IMR-90 (cell line): ENCODE measurements around the gene PACSIN2. TPM values are rescaled to one million over a fixed set of nuclear protein-coding genes. Genes with fewer than 3 reads are reported as not detected.

Experiments
- ATAC-seq: fragments of 200-7000 bp; cut with Tn5 transposase; 2 replicates; pipeline ENCODE4 v1.9.1; 2020; ENCODE audit warnings: low read depth, mild to moderate bottlenecking, moderate library complexity
- BruUV-seq: library from RNA; stranded (reverse); fragments of 400-500 nt; replicated peaks from 2 replicates; lab custom pipeline; 2021; lab: Mats Ljungman, UMichigan
- CTCF ChIA-PET: fragments of 300-600 bp; formaldehyde crosslinking; extraction: SDS; loops from one replicate; lab custom pipeline; 2021; ENCODE audit warnings: antibody characterized with exemption; lab: Yijun Ruan, JAX
- POLR2A ChIA-PET: fragments of 300-600 bp; sonication (Branson Sonifier 250); formaldehyde crosslinking; loops from one replicate; lab custom pipeline; 2022; ENCODE audit warnings: antibody characterized with exemption; ENCODE audit not compliant: unreplicated experiment; lab: Charles Lee
- DNase-seq: peaks from one replicate; pipeline ENCODE4 v3.0.0; 2013
- H2AFZ ChIP-seq: replicated peaks from 2 replicates; pipeline ENCODE3; 2013; ENCODE audit warnings: low read length, mild to moderate bottlenecking; ENCODE audit not compliant: poor library complexity
- H2AK5ac ChIP-seq: 2 replicates; pipeline ENCODE4 v1.6.1; 2013; ENCODE audit warnings: low read depth, low read length, inconsistent platforms
- H2AK9ac ChIP-seq: replicated peaks from 2 replicates; pipeline ENCODE3; 2013; ENCODE audit warnings: mild to moderate bottlenecking, low read depth, low read length, moderate library complexity; ENCODE audit not compliant: poor library complexity
- H2BK120ac ChIP-seq: 2 replicates; pipeline ENCODE4 v1.6.1; 2013; ENCODE audit warnings: low read depth, low read length, inconsistent platforms
- H2BK15ac ChIP-seq: 3 replicates; pipeline ENCODE4 v1.6.1; 2013; ENCODE audit warnings: low read depth, low read length, inconsistent platforms
- H2BK20ac ChIP-seq: 2 replicates; pipeline ENCODE4 v1.6.1; 2013; ENCODE audit warnings: low read depth, mild to moderate bottlenecking, inconsistent platforms, low read length, moderate library complexity
- H2BK5ac ChIP-seq: 2 replicates; pipeline ENCODE4 v1.6.1; 2013; ENCODE audit warnings: mild to moderate bottlenecking, low read depth, low read length, inconsistent platforms; ENCODE audit not compliant: poor library complexity, severe bottlenecking
- H3K14ac ChIP-seq: replicated peaks from 2 replicates; pipeline ENCODE4 v1.6.1; 2013; ENCODE audit warnings: low read depth, low read length, inconsistent platforms
- H3K18ac ChIP-seq: 2 replicates; pipeline ENCODE4 v1.6.1; 2013; ENCODE audit warnings: low read depth, low read length, control low read depth
- H3K23ac ChIP-seq: 2 replicates; pipeline ENCODE4 v1.6.1; 2013; ENCODE audit warnings: low read depth, low read length, inconsistent platforms
- H3K27ac ChIP-seq: 2 replicates; pipeline ENCODE4 v1.5.1; 2013; ENCODE audit warnings: mild to moderate bottlenecking, control low read depth, low read length; ENCODE audit not compliant: insufficient read depth
- H3K27me3 ChIP-seq: 2 replicates; pipeline ENCODE4 v1.6.1; 2013; ENCODE audit warnings: low read length; ENCODE audit not compliant: control insufficient read depth, insufficient read depth
- H3K36me3 ChIP-seq: 2 replicates; pipeline ENCODE4 v1.6.1; 2013; ENCODE audit warnings: low read length, mixed read lengths; ENCODE audit not compliant: control insufficient read depth, insufficient read depth
- H3K4ac ChIP-seq: 2 replicates; pipeline ENCODE4 v1.6.1; 2013; ENCODE audit warnings: low read depth, low read length, inconsistent platforms
- H3K4me1 ChIP-seq: 2 replicates; pipeline ENCODE4 v1.6.1; 2013; ENCODE audit warnings: low read length, mixed read lengths; ENCODE audit not compliant: control insufficient read depth, insufficient read depth
- H3K4me2 ChIP-seq: 2 replicates; pipeline ENCODE4 v1.6.1; 2013; ENCODE audit warnings: low read depth, mild to moderate bottlenecking, control low read depth, low read length, moderate library complexity
- H3K4me3 ChIP-seq: 2 replicates; pipeline ENCODE4 v1.5.1; 2013; ENCODE audit warnings: low read depth, mild to moderate bottlenecking, control low read depth, low read length, moderate library complexity; ENCODE audit not compliant: insufficient read depth
- H3K56ac ChIP-seq: 2 replicates; pipeline ENCODE4 v1.6.1; 2013; ENCODE audit warnings: low read length, inconsistent platforms; ENCODE audit not compliant: insufficient read depth; ENCODE audit errors: extremely low read depth
- H3K79me1 ChIP-seq, 2 experiments: 2 replicates each; pipeline ENCODE4 v1.6.1; 2013; ENCODE audit warnings: low read length in 2 of 2, inconsistent platforms in 1 of 2, low read depth in 1 of 2
- H3K9ac ChIP-seq: 2 replicates; pipeline ENCODE4 v1.6.1; 2013; ENCODE audit warnings: low read depth, low read length, control low read depth
- H3K9me1 ChIP-seq: 2 replicates; pipeline ENCODE4 v1.6.1; 2013; ENCODE audit warnings: low read length, inconsistent platforms; ENCODE audit not compliant: insufficient read depth
- H3K9me3 ChIP-seq: 2 replicates; pipeline ENCODE4 v1.6.1; 2013; ENCODE audit warnings: low read length; ENCODE audit not compliant: control insufficient read depth, insufficient read depth
- H4K20me1 ChIP-seq: 2 replicates; pipeline ENCODE4 v1.6.1; 2013; ENCODE audit warnings: low read length, inconsistent platforms; ENCODE audit not compliant: insufficient read depth
- H4K5ac ChIP-seq: 2 replicates; pipeline ENCODE4 v1.6.1; 2013; ENCODE audit warnings: mild to moderate bottlenecking, low read depth, low read length, control low read depth
- H4K8ac ChIP-seq, 2 experiments: 2 replicates each; pipeline ENCODE4 v1.6.1; 2013; ENCODE audit warnings: low read depth in 2 of 2, low read length in 2 of 2, control low read depth in 1 of 2, inconsistent platforms in 1 of 2
- H4K91ac ChIP-seq: 2 replicates; pipeline ENCODE4 v1.6.1; 2013; ENCODE audit warnings: low read depth, low read length, inconsistent platforms; ENCODE audit not compliant: insufficient read depth
- BHLHE40 ChIP-seq: fragments of 150-350 bp; IDR thresholded peaks from 2 replicates; pipeline ENCODE4 v1.6.1; 2016; ENCODE audit warnings: mild to moderate bottlenecking, low read depth, low read length
- CHD1 ChIP-seq: IDR thresholded peaks from 2 replicates; pipeline ENCODE4 v1.6.1; 2012; ENCODE audit warnings: low read depth, low read length, improper control_type of control experiment
- CTCF ChIP-seq: conservative IDR thresholded peaks from 2 replicates; pipeline ENCODE4 v1.5.1; 2012; ENCODE audit warnings: mild to moderate bottlenecking, low read depth, low read length, improper control_type of control experiment
- FOS ChIP-seq: fragments of 150-350 bp; IDR thresholded peaks from 2 replicates; pipeline ENCODE4 v1.6.1; 2016; ENCODE audit warnings: low read depth, low read length
- MAFK ChIP-seq: IDR thresholded peaks from 2 replicates; pipeline ENCODE4 v1.6.1; 2012; ENCODE audit warnings: low read depth, low read length, improper control_type of control experiment
- MAZ ChIP-seq: IDR thresholded peaks from 2 replicates; pipeline ENCODE4 v1.6.1; 2012; ENCODE audit warnings: low read depth, mild to moderate bottlenecking, low read length, improper control_type of control experiment, moderate library complexity, borderline replicate concordance
- MXI1 ChIP-seq: IDR thresholded peaks from 2 replicates; pipeline ENCODE4 v1.6.1; 2012; ENCODE audit warnings: low read depth, mild to moderate bottlenecking, low read length, moderate library complexity, borderline replicate concordance
- NFE2L2 ChIP-seq: fragments of 150-350 bp; IDR thresholded peaks from 2 replicates; pipeline ENCODE4 v1.6.1; 2016; ENCODE audit warnings: low read depth, mild to moderate bottlenecking, low read length
- POLR2A ChIP-seq: IDR thresholded peaks from 2 replicates; pipeline ENCODE4 v1.6.1; 2012; ENCODE audit warnings: mild to moderate bottlenecking, low read depth, low read length
- RCOR1 ChIP-seq: IDR thresholded peaks from 2 replicates; pipeline ENCODE4 v1.6.1; 2012; ENCODE audit warnings: mild to moderate bottlenecking, low read length, improper control_type of control experiment; ENCODE audit not compliant: insufficient replicate concordance
- RFX5 ChIP-seq: IDR thresholded peaks from 2 replicates; pipeline ENCODE4 v1.8.0; 2012; ENCODE audit warnings: low read depth, mild to moderate bottlenecking, low read length, moderate library complexity
- SMC3 ChIP-seq: fragments of 150-350 bp; IDR thresholded peaks from 2 replicates; pipeline ENCODE4 v1.6.1; 2016; ENCODE audit warnings: low read depth, mild to moderate bottlenecking, antibody characterized with exemption, low read length, moderate library complexity
- WGBS, 2 experiments: methylation state at CpG; one replicate each; pipeline versions ENCODE4 v1.1.5 to v1.1.7; 2013; ENCODE audit warnings: missing lambda C conversion rate in 2 of 2; ENCODE audit not compliant: insufficient read length in 1 of 2; ENCODE audit errors: extremely low coverage in 2 of 2; 5-methylcytosine and 5-hydroxymethylcytosine counted together
- dilution Hi-C: fragments of 300-500 bp; cut with HindIII; formaldehyde crosslinking; loops from one replicate; pipeline ENCODE4 v1.14.3; 2018; ENCODE audit warnings: low sequenced_read_pairs; ENCODE audit not compliant: unreplicated experiment
- in situ Hi-C: fragments of 300-500 bp; cut with MboI; formaldehyde crosslinking; loops from 3 replicates; pipeline ENCODE4 v1.14.3; 2019; ENCODE audit warnings: low sequenced_read_pairs, inconsistent platforms, mixed read lengths
- intact Hi-C: fragments of 100-400 bp; cut with micrococcal nuclease; formaldehyde crosslinking; loops from 2 replicates; pipeline ENCODE4 v1.10.0; 2022
- polyA plus RNA-seq, 3 experiments: library from polyadenylated mRNA; depleted of rRNA; stranded (reverse); fragments of >200 nt; gene quantifications; 2 replicates each; pipeline ENCODE4 v1.2.3, GENCODE V29; 2012; ENCODE audit warnings: low replicate concordance in 1 of 3
- total RNA-seq: library from RNA; depleted of rRNA; stranded (reverse); fragments of >200 nt; gene quantifications from 2 replicates; pipeline ENCODE4 v1.2.3, GENCODE V29; 2012
- TF ChIP-seq, protein P1 (sequence below): fragments of 150-350 bp; IDR thresholded peaks from 2 replicates; pipeline ENCODE4 v1.6.1; 2016; ENCODE audit warnings: low read depth, mild to moderate bottlenecking, low read length, moderate library complexity, borderline replicate concordance
- TF ChIP-seq, protein P2 (sequence below): fragments of 150-350 bp; IDR thresholded peaks from 2 replicates; pipeline ENCODE4 v1.6.1; 2017; ENCODE audit warnings: mild to moderate bottlenecking, antibody characterized with exemption, low read length, low read depth

Gene PACSIN2
- total and polyA plus RNA-seq, 2 of the 4 experiments (the other 2 are of a cell fraction) = 85.0 to 118 TPM

DNA sequence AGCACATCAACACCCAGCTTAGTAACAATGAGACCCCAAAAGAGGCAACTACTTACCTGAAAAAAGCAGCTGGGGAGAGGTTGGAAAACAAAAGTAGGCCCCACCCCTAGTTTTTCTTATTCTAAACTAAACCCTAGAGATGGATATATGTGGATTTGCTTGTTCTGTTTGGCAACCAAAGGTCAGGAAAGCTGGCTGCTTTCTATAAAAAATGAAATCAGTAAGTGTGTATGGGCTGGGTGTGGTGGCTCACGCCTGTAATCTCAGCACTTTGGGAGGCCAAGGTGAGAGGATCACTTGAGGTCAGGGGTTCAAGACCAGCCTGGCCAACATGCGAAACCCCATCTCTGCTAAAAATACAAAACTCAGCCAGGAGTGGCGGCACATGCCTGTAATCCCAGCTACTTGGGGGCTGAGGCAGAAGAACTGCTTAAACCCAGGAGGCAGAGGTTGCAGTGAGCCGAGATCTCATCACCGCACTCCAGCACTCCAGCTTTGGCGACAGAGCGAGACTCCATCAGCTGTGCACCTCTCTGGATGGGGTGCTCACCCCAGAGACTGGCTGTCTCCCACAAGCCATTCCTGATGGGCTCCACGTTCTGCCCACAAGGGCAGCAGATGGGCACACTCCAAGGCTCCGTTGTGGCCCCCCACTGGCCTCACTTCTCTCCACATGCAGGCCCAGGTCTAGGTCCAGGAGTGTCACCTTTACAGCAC, 30.0 kb downstream of the PACSIN2 start:
- 96% methylated on average over 7 of the region's 9 CpGs; no CpG with 5 or more reads in 1 of the 2 experiments for WGBS, 2 experiments
- no peak overlapping the region for H3K4me2 ChIP-seq
- ATAC-seq (no peak), DNase-seq (no peak)
- H3K23ac ChIP-seq = no peak overlapping the region
- H3K9ac ChIP-seq = no peak overlapping the region
- H2BK20ac ChIP-seq = no peak overlapping the region
- no peak overlapping the region for H3K27ac ChIP-seq
- no peak overlapping the region for H3K18ac ChIP-seq
- no peak overlapping the region for H3K14ac ChIP-seq
- no peak overlapping the region for H2AK5ac ChIP-seq
- H3K9me3 ChIP-seq = no peaks in the 10 kb centered on the region
- no peak overlapping the region for H3K56ac ChIP-seq
- ChIA-PET CTCF (no interaction called here), POLR2A (no interaction called here)
- H2BK15ac ChIP-seq = no peak overlapping the region
- H3K79me1 ChIP-seq = peaks cover 26 to 63% of the 10 kb centered on the region in 2 experiments; a peak in 3 of 4 replicates
- no peak overlapping the region for H2BK5ac ChIP-seq
- H3K36me3 ChIP-seq = no peaks in the 10 kb centered on the region
- in situ Hi-C loops (no loop called here), intact Hi-C loops (no loop called here), dilution Hi-C loops (no loop called here)
- no peaks in the 10 kb centered on the region for H3K27me3 ChIP-seq
- peaks cover 1% of the 10 kb centered on the region; the same call in 1 of the 2 replicates for H3K4me1 ChIP-seq
- peak overlapping the region; percentile 37 for H2AK9ac ChIP-seq
- H4K5ac ChIP-seq = no peak overlapping the region
- no peak overlapping the region for H4K8ac ChIP-seq
- no peak overlapping the region for H2BK120ac ChIP-seq
- H3K4ac ChIP-seq = no peak overlapping the region
- BruUV-seq = no TSS peak
- peaks cover 10% of the 10 kb centered on the region for H3K9me1 ChIP-seq
- H4K91ac ChIP-seq = no peak overlapping the region
- H4K20me1 ChIP-seq = peaks cover 44% of the 10 kb centered on the region
- H2AFZ ChIP-seq = no peak overlapping the region
- TF ChIP-seq CHD1 (no peak), CTCF (no peak), MAZ (no peak), BHLHE40 (no peak), NFE2L2 (no peak), RFX5 (no peak), FOS (no peak), RCOR1 (no peak), MXI1 (no peak), POLR2A (no peak), MAFK (no peak), SMC3 (no peak)
- TF ChIP-seq, protein P1, sequence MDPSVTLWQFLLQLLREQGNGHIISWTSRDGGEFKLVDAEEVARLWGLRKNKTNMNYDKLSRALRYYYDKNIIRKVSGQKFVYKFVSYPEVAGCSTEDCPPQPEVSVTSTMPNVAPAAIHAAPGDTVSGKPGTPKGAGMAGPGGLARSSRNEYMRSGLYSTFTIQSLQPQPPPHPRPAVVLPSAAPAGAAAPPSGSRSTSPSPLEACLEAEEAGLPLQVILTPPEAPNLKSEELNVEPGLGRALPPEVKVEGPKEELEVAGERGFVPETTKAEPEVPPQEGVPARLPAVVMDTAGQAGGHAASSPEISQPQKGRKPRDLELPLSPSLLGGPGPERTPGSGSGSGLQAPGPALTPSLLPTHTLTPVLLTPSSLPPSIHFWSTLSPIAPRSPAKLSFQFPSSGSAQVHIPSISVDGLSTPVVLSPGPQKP = no peak
- TF ChIP-seq, protein P2, sequence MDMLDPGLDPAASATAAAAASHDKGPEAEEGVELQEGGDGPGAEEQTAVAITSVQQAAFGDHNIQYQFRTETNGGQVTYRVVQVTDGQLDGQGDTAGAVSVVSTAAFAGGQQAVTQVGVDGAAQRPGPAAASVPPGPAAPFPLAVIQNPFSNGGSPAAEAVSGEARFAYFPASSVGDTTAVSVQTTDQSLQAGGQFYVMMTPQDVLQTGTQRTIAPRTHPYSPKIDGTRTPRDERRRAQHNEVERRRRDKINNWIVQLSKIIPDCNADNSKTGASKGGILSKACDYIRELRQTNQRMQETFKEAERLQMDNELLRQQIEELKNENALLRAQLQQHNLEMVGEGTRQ = no peak
- no peak overlapping the region for H3K4me3 ChIP-seq
